GM12891 (cell line): Measurements from ENCODE around the gene LOXL3.
"Not testable (repeated sequence)": the region's sequence is repeated elsewhere in the genome, so short reads cannot be mapped to it uniquely, and the experiment has no call there.

Experiments
- PAX5 ChIP-seq: IDR thresholded peaks from 2 replicates; pipeline ENCODE4 v1.6.1; 2011; ENCODE audit warnings: low read length, moderate library complexity, mild to moderate bottlenecking; ENCODE audit not compliant: insufficient read depth, severe bottlenecking
- POLR2A ChIP-seq: IDR thresholded peaks from 2 replicates; pipeline ENCODE4 v1.6.1; 2011; ENCODE audit warnings: low read depth, low read length, control low read depth
- POLR2AphosphoS5 ChIP-seq: IDR thresholded peaks from 2 replicates; pipeline ENCODE4 v1.6.1; 2011; ENCODE audit warnings: low read depth, low read length, control low read depth
- POU2F2 ChIP-seq: IDR thresholded peaks from 2 replicates; pipeline ENCODE4 v1.6.1; 2011; ENCODE audit warnings: low read depth, mild to moderate bottlenecking, control low read depth, low read length, moderate library complexity
- SPI1 ChIP-seq: IDR thresholded peaks from 2 replicates; pipeline ENCODE4 v1.6.1; 2011; ENCODE audit warnings: low read depth, low read length, control low read depth
- TAF1 ChIP-seq: IDR thresholded peaks from 2 replicates; pipeline ENCODE4 v1.6.1; 2011; ENCODE audit warnings: low read depth, low read length, control low read depth

GRCh38 chr2:74483675-74484164 lies 70.0 kb downstream of the LOXL3 start:
- not testable (repeated sequence) for TF ChIP-seq POLR2AphosphoS5, TAF1, POLR2A, SPI1, PAX5, POU2F2
